Coronary artery (tissue), 2 donors: ENCODE results near the gene APOBEC3A.

ENCODE experiments used
- DNase-seq: peaks from one replicate; pipeline ENCODE4 v3.0.0-alpha.2; 2017; ENCODE audit warnings: low spot score
- H3K27ac ChIP-seq, 2 donors: fragments of 200-600 bp; sonication (generic); one replicate each; pipeline ENCODE4 v1.5.1; 2016 to 2019
- H3K4me3 ChIP-seq: fragments of 200-600 bp; sonication (generic); 2 replicates; pipeline ENCODE4 v1.5.1; 2016; ENCODE audit warnings: mild to moderate bottlenecking, moderate library complexity
- CTCF ChIP-seq: fragments of 200-600 bp; sonication (generic); IDR thresholded peaks from one replicate; pipeline ENCODE4 v1.5.1; 2019; ENCODE audit warnings: antibody characterized with exemption

Gene APOBEC3A

GRCh38 chr22:38923463-38924346 lies 33.7 kb upstream of the APOBEC3A start:
- DNase-seq, result peak; percentile 82
- Histone ChIP-seq H3K27ac (peak overlapping the region; percentile 83 to 95), H3K4me3 (peak overlapping the region; percentile 63)
- no peak for TF ChIP-seq CTCF

- H3K4me3 ChIP-seq, result peak overlapping the region; percentile 63
- peak; percentile 83 for DNase-seq
- no peak for TF ChIP-seq CTCF
- peak overlapping the region; percentile 83 to 95 for H3K27ac ChIP-seq
Observed at GRCh38 chr22:38924347-38924952, 33.0 kb upstream of the APOBEC3A start.

GRCh38 chr22:38925571-38926041 lies 31.8 kb upstream of the APOBEC3A start:
- Histone ChIP-seq H3K27ac (peak overlapping the region; percentile 16 to 95), H3K4me3 (no peak overlapping the region)
- DNase-seq, result no peak
- no peak for TF ChIP-seq CTCF

DNA sequence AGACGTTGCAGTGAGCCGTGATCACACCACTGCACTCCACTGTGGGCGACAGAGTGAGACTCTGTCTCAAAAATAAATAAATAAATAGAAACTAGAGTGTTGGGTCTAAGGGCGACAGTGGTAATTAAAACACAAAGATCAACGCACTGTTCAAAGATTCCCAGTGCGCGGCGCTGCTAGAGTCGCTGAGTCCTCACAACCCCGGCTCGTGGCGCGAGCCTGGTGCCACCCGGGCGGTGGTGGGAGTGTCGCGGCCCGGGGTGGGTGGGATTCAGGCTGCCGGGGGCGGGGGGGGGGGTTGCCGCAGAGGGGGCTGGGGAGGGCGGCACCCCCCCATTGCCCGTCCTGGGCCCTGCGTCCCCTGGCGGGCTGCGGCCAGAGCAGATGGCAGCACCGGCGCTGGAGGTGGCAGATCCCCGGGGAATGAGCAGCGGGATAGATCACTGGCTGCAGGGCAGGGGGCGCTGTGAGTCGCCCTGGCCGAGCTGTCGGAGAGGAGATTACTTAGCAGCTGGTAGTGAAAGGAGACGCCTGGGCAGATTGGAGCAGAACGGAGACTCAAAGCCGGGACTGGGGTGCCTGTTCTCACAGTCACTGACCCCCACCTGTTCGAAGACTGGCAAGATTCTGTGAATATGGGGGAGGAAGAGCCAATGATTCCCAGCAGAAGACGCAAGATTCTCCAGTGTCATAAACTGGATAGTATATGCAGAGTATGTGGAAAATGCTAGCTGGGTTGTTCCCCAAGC lies 30.2 kb upstream of the APOBEC3A start:
- Histone ChIP-seq H3K4me3 (peak overlapping the region; percentile 71), H3K27ac (peak overlapping the region; percentile 80 to 86)
- no peak for TF ChIP-seq CTCF
- DNase-seq, result no peak

DNA sequence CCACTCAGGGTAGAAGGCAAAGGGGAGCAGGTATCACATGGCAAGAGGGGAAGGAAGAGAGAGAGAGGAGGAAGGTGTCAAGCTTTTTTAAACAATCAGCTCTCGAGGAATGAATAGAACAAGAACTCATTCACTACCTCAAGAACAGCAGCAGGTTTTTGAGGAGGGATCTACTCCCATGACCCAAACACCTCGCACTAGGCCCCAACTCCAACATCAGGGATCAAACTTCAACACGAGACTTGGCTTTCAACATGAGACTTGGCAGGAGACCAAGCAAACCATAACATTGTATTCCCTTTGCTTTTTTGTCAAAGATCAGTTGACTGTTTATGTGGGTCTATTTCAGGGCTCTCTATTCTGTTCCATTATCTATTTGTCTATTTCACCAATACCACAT lies 26.9 kb upstream of the APOBEC3A start:
- no peak for DNase-seq
- Histone ChIP-seq H3K27ac (no peak overlapping the region), H3K4me3 (no peak overlapping the region)
- no peak for TF ChIP-seq CTCF

GRCh38 chr22:38935023-38935422 lies 22.4 kb upstream of the APOBEC3A start:
- no peak for TF ChIP-seq CTCF
- no peak overlapping the region for H3K27ac ChIP-seq
- no peak overlapping the region for H3K4me3 ChIP-seq
- no peak for DNase-seq
